Activated CD8-positive, alpha-beta T cell treated with anti-CD3 and anti-CD28 coated beads for 36 hours (primary cell): ENCODE measurements around the gene CERKL. TPM values are rescaled to one million over a fixed set of nuclear protein-coding genes. Genes with fewer than 3 reads are reported as not detected.
A peak's percentile ranks its signal among the peaks of the same experiment; 100 is the strongest.
"Not testable (repeated sequence)": the region's sequence is repeated elsewhere in the genome, so short reads cannot be mapped to it uniquely, and the experiment has no call there.

Experiments used
- ATAC-seq: fragments of 200-7000 bp; cut with Tn5 transposase; one replicate; pipeline ENCODE4 v1.10.0; 2021; ENCODE audit warnings: mild to moderate bottlenecking, moderate library complexity
- CTCF ChIA-PET: fragments of 350-600 bp; sonication (Branson Sonifier 250); formaldehyde crosslinking; loops from one replicate; lab custom pipeline; 2021; ENCODE audit warnings: antibody characterized with exemption; lab: Charles Lee
- POLR2A ChIA-PET: fragments of 350-600 bp; sonication (Branson Sonifier 250); formaldehyde crosslinking; loops from one replicate; lab custom pipeline; 2021; ENCODE audit warnings: antibody characterized with exemption; lab: Charles Lee
- DNase-seq: peaks from one replicate; pipeline ENCODE4 v3.0.0-alpha.2; 2020
- H3K27ac Mint-ChIP-seq: one replicate; pipeline ENCODE4 v1.8.0; 2021; ENCODE audit warnings: mild to moderate bottlenecking, mixed read lengths
- H3K27me3 Mint-ChIP-seq: one replicate; pipeline ENCODE4 v1.8.0; 2021; ENCODE audit warnings: mixed read lengths
- H3K36me3 Mint-ChIP-seq: one replicate; pipeline ENCODE4 v1.8.0; 2021; ENCODE audit warnings: low read depth, mixed read lengths
- H3K4me1 Mint-ChIP-seq: one replicate; pipeline ENCODE4 v1.8.0; 2021; ENCODE audit warnings: low read depth, mixed read lengths
- H3K4me3 Mint-ChIP-seq: one replicate; pipeline ENCODE4 v1.8.0; 2021; ENCODE audit warnings: mild to moderate bottlenecking, moderate library complexity, mixed read lengths
- H3K9me3 Mint-ChIP-seq: one replicate; pipeline ENCODE4 v1.8.0; 2021; ENCODE audit warnings: mixed read lengths
- intact Hi-C: fragments of 100-400 bp; cut with micrococcal nuclease; formaldehyde crosslinking; loops from one replicate; pipeline ENCODE4 v1.10.0; 2022
- total RNA-seq, 2 experiments: library from RNA; stranded (reverse); gene quantifications; one replicate each; pipeline ENCODE4 v1.2.3, GENCODE V29; 2021
- TF ChIP-seq, protein P1 (sequence below): fragments of 200-600 bp; IDR thresholded peaks from one replicate; pipeline ENCODE4 v1.8.0; 2022; ENCODE audit warnings: antibody characterized with exemption, mild to moderate bottlenecking

CERKL gene, protein sequence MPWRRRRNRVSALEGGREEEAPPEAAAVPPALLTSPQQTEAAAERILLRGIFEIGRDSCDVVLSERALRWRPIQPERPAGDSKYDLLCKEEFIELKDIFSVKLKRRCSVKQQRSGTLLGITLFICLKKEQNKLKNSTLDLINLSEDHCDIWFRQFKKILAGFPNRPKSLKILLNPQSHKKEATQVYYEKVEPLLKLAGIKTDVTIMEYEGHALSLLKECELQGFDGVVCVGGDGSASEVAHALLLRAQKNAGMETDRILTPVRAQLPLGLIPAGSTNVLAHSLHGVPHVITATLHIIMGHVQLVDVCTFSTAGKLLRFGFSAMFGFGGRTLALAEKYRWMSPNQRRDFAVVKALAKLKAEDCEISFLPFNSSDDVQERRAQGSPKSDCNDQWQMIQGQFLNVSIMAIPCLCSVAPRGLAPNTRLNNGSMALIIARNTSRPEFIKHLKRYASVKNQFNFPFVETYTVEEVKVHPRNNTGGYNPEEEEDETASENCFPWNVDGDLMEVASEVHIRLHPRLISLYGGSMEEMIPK
- total RNA-seq: under 1 TPM; 0.11 to 0.20 TPM

DNA sequence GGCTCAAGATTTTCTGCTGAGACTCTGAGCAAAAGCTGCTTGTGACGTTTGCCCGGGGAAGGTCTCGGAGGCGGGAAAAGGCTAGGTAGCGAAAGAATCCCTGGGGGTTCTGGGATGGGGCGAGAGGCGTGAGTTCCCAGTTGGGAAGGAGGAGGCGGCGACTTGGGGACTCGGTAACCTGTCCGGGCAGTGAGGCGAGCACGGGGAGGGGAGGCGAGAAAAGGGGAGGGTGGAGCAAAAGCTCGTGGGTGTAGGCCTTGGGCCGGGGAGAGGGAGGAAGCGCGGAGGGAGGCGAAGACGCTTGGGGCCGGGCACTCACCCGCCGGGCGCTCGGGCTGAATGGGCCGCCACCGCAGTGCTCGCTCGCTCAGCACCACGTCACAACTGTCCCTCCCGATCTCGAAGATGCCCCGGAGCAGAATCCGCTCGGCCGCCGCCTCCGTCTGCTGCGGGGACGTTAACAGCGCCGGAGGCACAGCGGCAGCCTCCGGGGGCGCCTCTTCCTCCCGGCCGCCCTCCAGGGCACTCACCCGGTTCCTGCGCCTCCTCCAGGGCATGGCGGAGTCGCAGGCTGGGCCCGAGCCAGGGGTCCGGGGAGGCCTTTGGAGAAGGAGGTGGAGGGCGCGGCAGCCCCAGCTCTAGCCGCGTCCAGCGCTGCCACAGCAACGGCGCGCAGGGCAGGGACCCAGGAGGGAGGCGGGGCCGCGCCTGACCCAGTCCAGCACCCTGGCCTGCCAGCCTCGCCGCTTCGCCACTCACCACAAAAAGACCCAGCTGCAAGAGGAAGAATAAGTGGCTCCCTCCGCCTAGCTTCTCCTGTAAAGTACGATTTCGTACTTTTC, at the start of gene CERKL:
Gene CERKL, minus strand, starts transcription at position 656 of the 842 bp plus-strand sequence. Its CDS starts 99 bp downstream, at position 557.
- Mint-ChIP-seq H3K4me3 (peak within 1 kb of the TSS; percentile 67), H3K36me3 (no peaks in the 10 kb centered on the region), H3K9me3 (no peaks in the 10 kb centered on the region), H3K27ac (no peak within 1 kb of the TSS), H3K4me1 (peaks cover 8% of the 10 kb centered on the region), H3K27me3 (peaks cover 43% of the 10 kb centered on the region)
- ChIA-PET POLR2A (no interaction called here), CTCF (interaction anchor here (1.2 to 2.9 kb wide), 7 partner anchors 9 to 597 kb away, joined by 3 to 8 read pairs (median 4); partner anchors contain the start of gene NEUROD1)
- peak; percentile 86 for ATAC-seq
- peak; percentile 50 for DNase-seq
- TF ChIP-seq, protein P1, sequence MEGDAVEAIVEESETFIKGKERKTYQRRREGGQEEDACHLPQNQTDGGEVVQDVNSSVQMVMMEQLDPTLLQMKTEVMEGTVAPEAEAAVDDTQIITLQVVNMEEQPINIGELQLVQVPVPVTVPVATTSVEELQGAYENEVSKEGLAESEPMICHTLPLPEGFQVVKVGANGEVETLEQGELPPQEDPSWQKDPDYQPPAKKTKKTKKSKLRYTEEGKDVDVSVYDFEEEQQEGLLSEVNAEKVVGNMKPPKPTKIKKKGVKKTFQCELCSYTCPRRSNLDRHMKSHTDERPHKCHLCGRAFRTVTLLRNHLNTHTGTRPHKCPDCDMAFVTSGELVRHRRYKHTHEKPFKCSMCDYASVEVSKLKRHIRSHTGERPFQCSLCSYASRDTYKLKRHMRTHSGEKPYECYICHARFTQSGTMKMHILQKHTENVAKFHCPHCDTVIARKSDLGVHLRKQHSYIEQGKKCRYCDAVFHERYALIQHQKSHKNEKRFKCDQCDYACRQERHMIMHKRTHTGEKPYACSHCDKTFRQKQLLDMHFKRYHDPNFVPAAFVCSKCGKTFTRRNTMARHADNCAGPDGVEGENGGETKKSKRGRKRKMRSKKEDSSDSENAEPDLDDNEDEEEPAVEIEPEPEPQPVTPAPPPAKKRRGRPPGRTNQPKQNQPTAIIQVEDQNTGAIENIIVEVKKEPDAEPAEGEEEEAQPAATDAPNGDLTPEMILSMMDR: no peak
- intact Hi-C loops: no loop called here

DNA sequence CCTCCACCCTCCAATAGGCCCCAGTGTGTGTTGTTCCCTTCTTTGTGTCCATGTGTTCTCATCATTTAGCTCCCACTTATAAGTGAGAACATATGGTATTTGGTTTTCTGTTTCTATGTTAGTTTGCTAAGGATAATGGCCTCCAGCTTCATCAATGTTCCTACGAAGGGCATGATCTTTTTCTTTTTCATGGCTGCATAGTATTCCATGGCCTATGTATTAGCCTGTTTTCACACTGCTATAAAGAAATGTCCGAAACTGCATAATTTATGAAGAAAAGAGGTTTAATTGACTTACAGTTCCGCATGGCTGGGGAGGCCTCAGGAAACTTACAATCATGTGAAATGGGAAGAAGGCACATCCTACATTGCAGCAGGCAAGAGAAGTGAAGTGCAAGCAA, 45.6 kb upstream of the CERKL start:
- ATAC-seq, H3K4me3 Mint-ChIP-seq, intact Hi-C loops, DNase-seq, H3K9me3 Mint-ChIP-seq, POLR2A ChIA-PET, H3K27ac Mint-ChIP-seq, H3K4me1 Mint-ChIP-seq, CTCF ChIA-PET, H3K27me3 Mint-ChIP-seq, H3K36me3 Mint-ChIP-seq: not testable (repeated sequence)

DNA sequence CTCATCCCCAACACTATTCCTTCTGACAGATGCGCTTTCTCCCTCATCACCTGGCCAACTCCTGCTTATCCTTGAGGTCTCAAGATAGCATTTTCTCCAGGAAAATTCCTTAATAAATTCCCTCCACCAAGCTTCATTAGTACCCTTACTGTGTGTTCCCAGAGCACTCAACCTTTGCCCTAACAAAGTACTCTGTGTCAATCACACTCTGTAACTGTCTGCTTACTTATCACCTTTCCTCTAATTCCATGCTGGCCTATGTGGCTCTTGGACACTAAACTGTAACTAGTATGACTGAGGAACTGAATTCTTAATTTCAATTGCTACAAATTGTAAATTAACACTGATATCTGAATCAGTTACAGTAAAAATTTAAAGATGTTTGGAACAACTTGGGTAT, 41.3 kb upstream of the CERKL start:
- peaks cover 3% of the 10 kb centered on the region for H3K36me3 Mint-ChIP-seq
- TF ChIP-seq, protein P1: no peak
- intact Hi-C loops: no loop called here
- no peaks in the 10 kb centered on the region for H3K4me1 Mint-ChIP-seq
- ATAC-seq: no peak
- CTCF ChIA-PET: interaction anchor here (1.0 kb wide), 1 partner anchor 17 kb away, joined by 3 read pairs; no protein-coding TSS in a partner anchor
- peaks cover 18% of the 10 kb centered on the region for H3K27me3 Mint-ChIP-seq
- POLR2A ChIA-PET: no interaction called here
- H3K27ac Mint-ChIP-seq: no peak overlapping the region
- no peak for DNase-seq
- H3K4me3 Mint-ChIP-seq: no peak overlapping the region
- H3K9me3 Mint-ChIP-seq: peaks cover 5% of the 10 kb centered on the region

DNA sequence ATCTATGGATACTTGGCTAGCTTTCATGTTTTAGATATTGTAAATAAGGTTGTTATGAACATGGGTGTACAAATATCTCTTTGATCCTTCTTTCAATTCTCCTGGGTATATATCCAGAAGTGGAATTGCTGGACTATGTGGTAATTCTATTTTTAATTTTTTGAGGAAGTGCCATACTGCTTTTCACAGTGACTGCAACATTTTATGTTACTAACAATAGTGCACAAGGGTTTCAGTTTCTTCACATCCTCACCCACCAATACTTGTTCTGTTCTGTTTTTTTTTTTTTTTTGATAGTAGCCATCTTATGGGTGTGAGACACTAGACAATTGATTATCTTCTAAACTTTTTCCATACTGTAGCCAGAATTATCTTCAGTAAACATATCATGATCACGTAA, 40.7 kb upstream of the CERKL start:
- Mint-ChIP-seq H3K9me3 (peaks cover 3% of the 10 kb centered on the region), H3K36me3 (no peaks in the 10 kb centered on the region), H3K27ac (no peak overlapping the region), H3K4me3 (no peak overlapping the region), H3K27me3 (peaks cover 18% of the 10 kb centered on the region), H3K4me1 (no peaks in the 10 kb centered on the region)
- intact Hi-C loops: no loop called here
- no peak for DNase-seq
- CTCF ChIA-PET: interaction anchor here (1.4 kb wide), 1 partner anchor 18 kb away, joined by 7 read pairs; no protein-coding TSS in a partner anchor
- no peak for ATAC-seq
- POLR2A ChIA-PET: no interaction called here
- TF ChIP-seq, protein P1: no peak

DNA sequence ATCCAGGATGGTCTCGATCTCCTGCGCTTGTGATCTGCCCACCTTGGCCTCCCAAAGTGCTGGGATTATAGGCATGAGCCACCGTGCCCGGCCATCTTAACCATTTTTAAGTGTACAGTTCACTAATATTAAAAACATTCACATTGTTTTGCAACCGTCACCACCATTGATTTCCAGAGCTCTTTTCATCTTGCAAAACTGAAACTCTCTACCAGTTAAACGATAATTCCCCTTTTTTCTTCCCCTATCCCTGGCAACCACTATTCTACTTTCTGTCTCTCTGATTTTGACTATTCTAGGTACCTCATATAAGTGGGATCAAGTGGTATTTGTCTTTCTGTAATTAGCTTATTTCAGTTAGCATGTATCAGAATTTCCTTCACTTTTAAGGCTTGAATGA, 40.2 kb upstream of the CERKL start:
- DNase-seq: no peak
- H3K36me3 Mint-ChIP-seq: no peaks in the 10 kb centered on the region
- no peaks in the 10 kb centered on the region for H3K4me1 Mint-ChIP-seq
- peaks cover 18% of the 10 kb centered on the region for H3K27me3 Mint-ChIP-seq
- POLR2A ChIA-PET: no interaction called here
- H3K27ac Mint-ChIP-seq: no peak overlapping the region
- H3K9me3 Mint-ChIP-seq: no peaks in the 10 kb centered on the region
- no peak for ATAC-seq
- no peak overlapping the region for H3K4me3 Mint-ChIP-seq
- CTCF ChIA-PET: interaction anchor here (1.4 kb wide), 1 partner anchor 18 kb away, joined by 7 read pairs; no protein-coding TSS in a partner anchor
- TF ChIP-seq, protein P1: no peak
- intact Hi-C loops: no loop called here
